HEK293 (cell line): Measurements from ENCODE around the gene ARID3B.

Experiments
- CTCF ChIA-PET: fragments of 350-600 bp; formaldehyde crosslinking; extraction: SDS; loops from one replicate; lab custom pipeline; 2021; ENCODE audit warnings: antibody characterized with exemption; lab: Yijun Ruan, JAX
- POLR2A ChIA-PET: fragments of 300-600 bp; formaldehyde crosslinking; extraction: SDS; loops from one replicate; lab custom pipeline; 2020; ENCODE audit warnings: antibody characterized with exemption, inconsistent platforms; lab: Yijun Ruan, JAX
- H3K27ac ChIP-seq: fragments of 200-500 bp; sonication (Bioruptor generic); 2 replicates; pipeline ENCODE4 v1.5.1; 2014; ENCODE audit warnings: low read depth, low read length, control low read depth, inconsistent platforms; ENCODE audit errors: extremely low read depth
- H3K36me3 ChIP-seq, 2 experiments: fragments of 200-500 bp in 1 of 2; sonication (Bioruptor generic) in 1 of 2; 1 replicate in 1 of 2; 2 replicates in 1 of 2; pipeline ENCODE4 v1.5.1; 2014 to 2017; ENCODE audit warnings: inconsistent platforms in 2 of 2, low read length in 2 of 2; ENCODE audit not compliant: control insufficient read depth in 2 of 2, insufficient read depth in 1 of 2
- H3K4me1 ChIP-seq: fragments of 200-500 bp; sonication (Bioruptor generic); 2 replicates; pipeline ENCODE4 v1.5.1; 2014; ENCODE audit warnings: mild to moderate bottlenecking, low read length, inconsistent platforms; ENCODE audit not compliant: control insufficient read depth, insufficient read depth
- H3K4me3 ChIP-seq: 2 replicates; pipeline ENCODE4 v1.5.1; 2011; ENCODE audit warnings: low read depth, mild to moderate bottlenecking, control low read depth, low read length, moderate library complexity
- H3K9me3 ChIP-seq: fragments of 200-500 bp; sonication (Bioruptor generic); 2 replicates; pipeline ENCODE4 v1.5.1; 2014; ENCODE audit warnings: low read depth, low read length, inconsistent platforms; ENCODE audit not compliant: control insufficient read depth, insufficient read depth
- AEBP2 ChIP-seq: fragments of 450-650 bp; formaldehyde crosslinking; IDR thresholded peaks from 2 replicates; pipeline ENCODE4 v1.5.1; 2016; ENCODE audit warnings: missing biosample characterization, missing genetic modification characterization, borderline replicate concordance
- BCL6B ChIP-seq: fragments of 450-650 bp; formaldehyde crosslinking; IDR thresholded peaks from 2 replicates; pipeline ENCODE4 v1.5.1; 2017; ENCODE audit warnings: missing biosample characterization, missing genetic modification characterization
- FEZF1 ChIP-seq: fragments of 450-650 bp; formaldehyde crosslinking; IDR thresholded peaks from 2 replicates; pipeline ENCODE4 v1.5.1; 2016; ENCODE audit warnings: missing biosample characterization, missing genetic modification characterization
- GLIS1 ChIP-seq: fragments of 450-650 bp; formaldehyde crosslinking; IDR thresholded peaks from 2 replicates; pipeline ENCODE4 v1.5.1; 2016; ENCODE audit warnings: missing biosample characterization, missing genetic modification characterization
- KLF9 ChIP-seq: fragments of 450-650 bp; formaldehyde crosslinking; IDR thresholded peaks from 2 replicates; pipeline ENCODE4 v1.5.1; 2016; ENCODE audit warnings: missing biosample characterization, missing genetic modification characterization, low read depth
- MEIS1 ChIP-seq: sonication (generic); formaldehyde crosslinking; IDR thresholded peaks from 2 replicates; pipeline ENCODE4 v1.8.1; 2022; ENCODE audit warnings: missing genetic modification reagents, mild to moderate bottlenecking, borderline replicate concordance
- OSR2 ChIP-seq: fragments of 450-650 bp; formaldehyde crosslinking; IDR thresholded peaks from 2 replicates; pipeline ENCODE4 v1.5.1; 2016; ENCODE audit warnings: missing biosample characterization, missing genetic modification characterization
- PRDM1 ChIP-seq: fragments of 450-650 bp; formaldehyde crosslinking; IDR thresholded peaks from 2 replicates; pipeline ENCODE4; 2016; ENCODE audit warnings: missing biosample characterization, missing genetic modification characterization
- SALL2 ChIP-seq: fragments of 450-650 bp; formaldehyde crosslinking; IDR thresholded peaks from 2 replicates; pipeline ENCODE4 v1.5.0; 2017; ENCODE audit warnings: missing biosample characterization, mild to moderate bottlenecking, missing genetic modification characterization, borderline replicate concordance
- SP3 ChIP-seq: fragments of 450-650 bp; formaldehyde crosslinking; IDR thresholded peaks from 2 replicates; pipeline ENCODE4 v1.5.1; 2016; ENCODE audit warnings: missing biosample characterization, missing genetic modification characterization
- YY2 ChIP-seq: fragments of 450-650 bp; formaldehyde crosslinking; IDR thresholded peaks from 2 replicates; pipeline ENCODE4 v1.5.1; 2016; ENCODE audit warnings: missing biosample characterization, missing genetic modification characterization
- ZBTB48 ChIP-seq: fragments of 450-650 bp; formaldehyde crosslinking; IDR thresholded peaks from 2 replicates; pipeline ENCODE4 v1.5.1; 2016; ENCODE audit warnings: missing biosample characterization, missing genetic modification characterization
- ZEB2 ChIP-seq: fragments of 450-650 bp; formaldehyde crosslinking; IDR thresholded peaks from 2 replicates; pipeline ENCODE4 v1.5.1; 2016; ENCODE audit warnings: missing biosample characterization, missing genetic modification characterization
- ZFHX2 ChIP-seq: fragments of 450-650 bp; formaldehyde crosslinking; conservative IDR thresholded peaks from 2 replicates; pipeline ENCODE4 v1.5.1; 2016; ENCODE audit warnings: missing biosample characterization, missing genetic modification characterization
- ZFP41 ChIP-seq: fragments of 450-650 bp; formaldehyde crosslinking; IDR thresholded peaks from 2 replicates; pipeline ENCODE4 v1.5.1; 2016; ENCODE audit warnings: missing biosample characterization, missing genetic modification characterization, borderline replicate concordance
- ZNF148 ChIP-seq: fragments of 450-650 bp; formaldehyde crosslinking; IDR thresholded peaks from 2 replicates; pipeline ENCODE4 v1.5.0; 2017; ENCODE audit warnings: missing biosample characterization, missing genetic modification characterization, borderline replicate concordance
- ZNF248 ChIP-seq: fragments of 450-650 bp; formaldehyde crosslinking; IDR thresholded peaks from 2 replicates; pipeline ENCODE4 v1.5.1; 2017; ENCODE audit warnings: missing biosample characterization, missing genetic modification characterization
- ZNF280D ChIP-seq: fragments of 450-650 bp; formaldehyde crosslinking; IDR thresholded peaks from 2 replicates; pipeline ENCODE4 v1.5.1; 2016; ENCODE audit warnings: missing biosample characterization, missing genetic modification characterization
- ZNF292 ChIP-seq: fragments of 450-650 bp; formaldehyde crosslinking; IDR thresholded peaks from 2 replicates; pipeline ENCODE4 v1.5.1; 2016; ENCODE audit warnings: low read depth, missing biosample characterization, missing genetic modification characterization, borderline replicate concordance
- ZNF341 ChIP-seq: fragments of 450-650 bp; formaldehyde crosslinking; IDR thresholded peaks from 2 replicates; pipeline ENCODE4; 2016; ENCODE audit warnings: low read depth, missing biosample characterization, missing genetic modification characterization
- ZNF391 ChIP-seq: fragments of 450-650 bp; formaldehyde crosslinking; IDR thresholded peaks from 2 replicates; pipeline ENCODE4 v1.5.1; 2016; ENCODE audit warnings: low read depth, missing biosample characterization, missing genetic modification characterization, borderline replicate concordance
- ZNF423 ChIP-seq: fragments of 450-650 bp; formaldehyde crosslinking; IDR thresholded peaks from 2 replicates; pipeline ENCODE4 v1.5.1; 2016; ENCODE audit warnings: missing biosample characterization, missing genetic modification characterization
- ZNF426 ChIP-seq: fragments of 450-650 bp; formaldehyde crosslinking; IDR thresholded peaks from 2 replicates; pipeline ENCODE4 v1.5.1; 2017; ENCODE audit warnings: missing biosample characterization, missing genetic modification characterization, mild to moderate bottlenecking, inconsistent platforms, moderate library complexity
- ZNF521 ChIP-seq: fragments of 450-650 bp; formaldehyde crosslinking; IDR thresholded peaks from 2 replicates; pipeline ENCODE4 v1.5.1; 2017; ENCODE audit warnings: missing biosample characterization, mild to moderate bottlenecking, missing genetic modification characterization
- ZNF549 ChIP-seq: fragments of 450-650 bp; IDR thresholded peaks from 2 replicates; pipeline ENCODE4 v1.5.1; 2018; ENCODE audit warnings: missing biosample characterization, missing genetic modification characterization, mild to moderate bottlenecking, inconsistent platforms, moderate library complexity
- ZNF585B ChIP-seq: fragments of 450-650 bp; formaldehyde crosslinking; IDR thresholded peaks from 2 replicates; pipeline ENCODE4 v1.5.1; 2016; ENCODE audit warnings: missing biosample characterization, missing genetic modification characterization
- ZNF600 ChIP-seq: fragments of 450-650 bp; formaldehyde crosslinking; IDR thresholded peaks from 2 replicates; pipeline ENCODE4 v1.5.1; 2016; ENCODE audit warnings: missing biosample characterization, missing genetic modification characterization
- ZNF629 ChIP-seq: fragments of 450-650 bp; formaldehyde crosslinking; IDR thresholded peaks from 2 replicates; pipeline ENCODE4 v1.5.1; 2017; ENCODE audit warnings: missing biosample characterization, missing genetic modification characterization
- ZNF843 ChIP-seq: fragments of 450-650 bp; formaldehyde crosslinking; IDR thresholded peaks from 2 replicates; pipeline ENCODE4 v1.5.1; 2016; ENCODE audit warnings: missing biosample characterization, missing genetic modification characterization

Gene ARID3B

GRCh38 chr15:74642348-74642733 is 101.3 kb downstream of the ARID3B start (continued):
- TF ChIP-seq ZNF280D (tag by site-specific recombination) (peak; percentile 23; the same call in 1 of the 2 replicates), OSR2 (tag by site-specific recombination) (peak; percentile 67), ZNF521 (no peak), ZNF629 (0 out of 2 replicates have a peak, but pooled peaks have one; percentile 21), PRDM1 (no peak), YY2 (tag by site-specific recombination) (peak; percentile 47; the same call in 1 of the 2 replicates), ZNF148 (tag by site-specific recombination) (no peak), ZNF341 (0 out of 2 replicates have a peak, but pooled peaks have one; percentile 39), SP3 (tag by site-specific recombination) (peak; percentile 33; the same call in 1 of the 2 replicates), ZNF843 (tag by site-specific recombination) (peak; percentile 87), ZNF426 (tag by site-specific recombination) (no peak), ZNF292 (tag by site-specific recombination) (no peak), ZBTB48 (tag by site-specific recombination) (no peak), BCL6B (tag by site-specific recombination) (no peak)

- ChIA-PET POLR2A (interaction anchor here (1.3 kb wide), 1 partner anchor 82 kb away, joined by 3 read pairs; the partner anchor contains the start of gene CYP1A1), CTCF (interaction anchor here (1.2 to 16.2 kb wide), 3 partner anchors 9 to 157 kb away, joined by 4 to 800 read pairs (median 200); no protein-coding TSS in a partner anchor)
- Histone ChIP-seq H3K9me3 (no peaks in the 10 kb centered on the region), H3K36me3 (peaks cover 15 to 41% of the 10 kb centered on the region in 2 experiments), H3K4me1 (peaks cover 24% of the 10 kb centered on the region), H3K27ac (no peak overlapping the region; the same call in 1 of the 2 replicates), H3K4me3 (no peak overlapping the region)
- TF ChIP-seq ZEB2 (tag by site-specific recombination): no peak
- no peak for TF ChIP-seq FEZF1 (tag by site-specific recombination)
- TF ChIP-seq AEBP2 (tag by site-specific recombination): no peak
- TF ChIP-seq GLIS1 (tag by site-specific recombination): no peak
- no peak for TF ChIP-seq ZFHX2
- TF ChIP-seq KLF9 (tag by site-specific recombination): no peak
- no peak for TF ChIP-seq ZNF248 (tag by site-specific recombination)
- no peak for TF ChIP-seq ZNF391 (tag by site-specific recombination)
- TF ChIP-seq ZNF600: no peak; the same call in none of the 2 replicates
- no peak for TF ChIP-seq ZNF549 (tag by site-specific recombination)
- TF ChIP-seq SALL2: no peak
- TF ChIP-seq MEIS1 (CRISPR knock-in tag): no peak
- TF ChIP-seq ZFP41 (tag by site-specific recombination): no peak
- TF ChIP-seq ZNF585B (tag by site-specific recombination): no peak
- TF ChIP-seq ZNF426 (tag by site-specific recombination): no peak
- no peak for TF ChIP-seq ZNF423 (tag by site-specific recombination)
Measured at GRCh38 chr15:74642734-74643664, 102.0 kb downstream of the ARID3B start.
